SK-N-SH treated with all-trans-retinoic acid at 6 μM for 48 hours (cell line): ENCODE measurements around the gene MAP7.

ENCODE experiments used
- ATAC-seq: fragments of 200-7000 bp; cut with Tn5 transposase; 3 replicates; pipeline ENCODE4 v1.9.1; 2020; ENCODE audit warnings: mild to moderate bottlenecking, moderate library complexity
- BACH2 ChIP-seq: fragments of 250-450 bp; sonication (Bioruptor Pico); IDR thresholded peaks from 2 replicates; pipeline ENCODE4 v1.9.0; 2021; ENCODE audit warnings: mild to moderate bottlenecking, borderline replicate concordance
- CREB5 ChIP-seq: fragments of 250-450 bp; sonication (Bioruptor Pico); IDR thresholded peaks from 2 replicates; pipeline ENCODE4 v1.5.1; 2020; ENCODE audit warnings: low read depth, mild to moderate bottlenecking, moderate library complexity
- CSDC2 ChIP-seq: fragments of 250-450 bp; sonication (Bioruptor Pico); IDR thresholded peaks from 2 replicates; pipeline ENCODE4 v1.5.0; 2020; ENCODE audit warnings: mild to moderate bottlenecking, moderate library complexity
- CSRNP3 ChIP-seq: fragments of 250-450 bp; sonication (Bioruptor Pico); IDR thresholded peaks from 2 replicates; pipeline ENCODE4 v1.5.1; 2021; ENCODE audit warnings: mild to moderate bottlenecking, moderate library complexity
- ESRRG ChIP-seq: fragments of 250-450 bp; sonication (Bioruptor Pico); IDR thresholded peaks from 2 replicates; pipeline ENCODE4 v1.6.1; 2021; ENCODE audit warnings: mild to moderate bottlenecking
- GLIS3 ChIP-seq: fragments of 250-450 bp; sonication (Bioruptor Pico); IDR thresholded peaks from 2 replicates; pipeline ENCODE4 v1.5.0; 2020; ENCODE audit warnings: mild to moderate bottlenecking, moderate library complexity
- OSR1 ChIP-seq: fragments of 250-450 bp; sonication (Bioruptor Pico); IDR thresholded peaks from 2 replicates; pipeline ENCODE4 v1.8.0; 2022; ENCODE audit warnings: moderate library complexity, mild to moderate bottlenecking, inconsistent platforms
- PATZ1 ChIP-seq: fragments of 250-450 bp; sonication (Bioruptor Pico); IDR thresholded peaks from 2 replicates; pipeline ENCODE4 v1.8.0; 2020; ENCODE audit warnings: mild to moderate bottlenecking, moderate library complexity, borderline replicate concordance
- POU6F1 ChIP-seq: fragments of 250-450 bp; sonication (Bioruptor Pico); IDR thresholded peaks from 2 replicates; pipeline ENCODE4 v1.8.0; 2021; ENCODE audit warnings: low read depth, mild to moderate bottlenecking, moderate library complexity, borderline replicate concordance
- SNAI2 ChIP-seq: fragments of 250-450 bp; sonication (Bioruptor Pico); IDR thresholded peaks from 2 replicates; pipeline ENCODE4 v1.5.0; 2020; ENCODE audit warnings: mild to moderate bottlenecking, moderate library complexity
- TSHZ2 ChIP-seq: fragments of 250-450 bp; sonication (Bioruptor Pico); IDR thresholded peaks from 2 replicates; pipeline ENCODE4 v1.5.0; 2020; ENCODE audit warnings: mild to moderate bottlenecking, moderate library complexity
- ZC3H10 ChIP-seq: fragments of 250-450 bp; sonication (Bioruptor Pico); IDR thresholded peaks from 2 replicates; pipeline ENCODE4 v1.5.1; 2021; ENCODE audit warnings: mild to moderate bottlenecking, moderate library complexity
- ZFP3 ChIP-seq: fragments of 250-450 bp; sonication (Bioruptor Pico); IDR thresholded peaks from 2 replicates; pipeline ENCODE4 v1.5.0; 2020; ENCODE audit warnings: mild to moderate bottlenecking, moderate library complexity
- ZFP30 ChIP-seq: fragments of 450-650 bp; formaldehyde crosslinking; IDR thresholded peaks from 2 replicates; pipeline ENCODE4 v1.5.0; 2022; ENCODE audit warnings: mild to moderate bottlenecking, moderate library complexity
- ZNF565 ChIP-seq: fragments of 450-650 bp; formaldehyde crosslinking; conservative IDR thresholded peaks from 2 replicates; pipeline ENCODE4 v1.5.0; 2020; ENCODE audit warnings: low read depth, mild to moderate bottlenecking, moderate library complexity
- ZNF8 ChIP-seq: fragments of 450-650 bp; formaldehyde crosslinking; IDR thresholded peaks from 2 replicates; pipeline ENCODE4 v1.5.0; 2020; ENCODE audit warnings: mild to moderate bottlenecking, moderate library complexity

MAP7 gene

GRCh38 chr6:136426627-136427377, 123.4 kb downstream of the MAP7 start (continued):
- TF ChIP-seq CREB5 (CRISPR knock-in tag) = no peak
- no peak for TF ChIP-seq GLIS3 (CRISPR knock-in tag)
- no peak for TF ChIP-seq ZFP30 (CRISPR knock-in tag)
- TF ChIP-seq PATZ1 (CRISPR knock-in tag) = no peak
- no peak for TF ChIP-seq ZC3H10
- no peak for TF ChIP-seq ZNF8 (CRISPR knock-in tag)
- TF ChIP-seq ESRRG = no peak
- TF ChIP-seq POU6F1 (CRISPR knock-in tag) = no peak
- TF ChIP-seq ZNF565 (CRISPR knock-in tag) = no peak

- TF ChIP-seq ZFP3 (CRISPR knock-in tag) (no peak), POU6F1 (CRISPR knock-in tag) (no peak), BACH2 (CRISPR knock-in tag) (no peak), ZNF8 (CRISPR knock-in tag) (no peak), PATZ1 (CRISPR knock-in tag) (no peak), OSR1 (no peak), CSDC2 (CRISPR knock-in tag) (no peak), TSHZ2 (CRISPR knock-in tag) (no peak), CSRNP3 (CRISPR knock-in tag) (no peak)
- no peak for ATAC-seq
Observed at GRCh38 chr6:136425793-136426192, 124.4 kb downstream of the MAP7 start.

GRCh38 chr6:136424901-136425300, 125.3 kb downstream of the MAP7 start:
- no peak for ATAC-seq
- no peak for TF ChIP-seq ZNF565 (CRISPR knock-in tag)
- TF ChIP-seq SNAI2 = no peak
- TF ChIP-seq POU6F1 (CRISPR knock-in tag) = no peak
- TF ChIP-seq GLIS3 (CRISPR knock-in tag) = no peak
- no peak for TF ChIP-seq ZC3H10
- no peak for TF ChIP-seq ESRRG
